ENCODE measurements around the gene BTNL3.
"Not testable (repeated sequence)": the region's sequence is repeated elsewhere in the genome, so short reads cannot be mapped to it uniquely, and the experiment has no call there.

BTNL3 gene, protein sequence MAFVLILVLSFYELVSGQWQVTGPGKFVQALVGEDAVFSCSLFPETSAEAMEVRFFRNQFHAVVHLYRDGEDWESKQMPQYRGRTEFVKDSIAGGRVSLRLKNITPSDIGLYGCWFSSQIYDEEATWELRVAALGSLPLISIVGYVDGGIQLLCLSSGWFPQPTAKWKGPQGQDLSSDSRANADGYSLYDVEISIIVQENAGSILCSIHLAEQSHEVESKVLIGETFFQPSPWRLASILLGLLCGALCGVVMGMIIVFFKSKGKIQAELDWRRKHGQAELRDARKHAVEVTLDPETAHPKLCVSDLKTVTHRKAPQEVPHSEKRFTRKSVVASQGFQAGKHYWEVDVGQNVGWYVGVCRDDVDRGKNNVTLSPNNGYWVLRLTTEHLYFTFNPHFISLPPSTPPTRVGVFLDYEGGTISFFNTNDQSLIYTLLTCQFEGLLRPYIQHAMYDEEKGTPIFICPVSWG

DNA sequence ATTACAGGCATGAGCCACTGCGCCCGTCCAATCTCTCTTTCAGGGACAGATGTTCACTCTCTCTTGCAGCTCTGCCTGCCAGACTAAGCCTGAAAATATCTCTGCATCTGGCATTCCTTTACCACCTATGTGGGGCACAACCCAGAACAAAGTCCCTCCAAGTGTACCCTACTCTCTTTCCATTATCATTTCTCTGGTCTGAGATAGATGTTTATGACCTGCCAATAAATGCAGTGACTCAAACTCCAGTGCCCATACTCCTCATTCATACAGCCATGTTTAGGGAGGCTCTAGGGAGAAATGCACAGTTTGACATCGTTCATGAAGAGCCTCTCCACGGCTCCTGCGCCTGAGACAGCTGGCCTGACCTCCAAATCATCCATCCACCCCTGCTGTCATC lies at the start of gene BTNL3:
Gene BTNL3, plus strand, starts transcription at position 255 of the 400 bp plus-strand sequence. CDS start 183 bp downstream, outside the sequence.
- no peak for DNase-seq

DNA sequence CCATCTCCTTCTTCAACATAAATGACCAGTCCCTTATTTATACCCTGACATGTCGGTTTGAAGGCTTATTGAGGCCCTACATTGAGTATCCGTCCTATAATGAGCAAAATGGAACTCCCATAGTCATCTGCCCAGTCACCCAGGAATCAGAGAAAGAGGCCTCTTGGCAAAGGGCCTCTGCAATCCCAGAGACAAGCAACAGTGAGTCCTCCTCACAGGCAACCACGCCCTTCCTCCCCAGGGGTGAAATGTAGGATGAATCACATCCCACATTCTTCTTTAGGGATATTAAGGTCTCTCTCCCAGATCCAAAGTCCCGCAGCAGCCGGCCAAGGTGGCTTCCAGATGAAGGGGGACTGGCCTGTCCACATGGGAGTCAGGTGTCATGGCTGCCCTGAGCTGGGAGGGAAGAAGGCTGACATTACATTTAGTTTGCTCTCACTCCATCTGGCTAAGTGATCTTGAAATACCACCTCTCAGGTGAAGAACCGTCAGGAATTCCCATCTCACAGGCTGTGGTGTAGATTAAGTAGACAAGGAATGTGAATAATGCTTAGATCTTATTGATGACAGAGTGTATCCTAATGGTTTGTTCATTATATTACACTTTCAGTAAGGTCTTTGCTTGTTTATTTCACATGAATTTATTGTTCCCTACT lies 38.2 kb upstream of the BTNL3 start:
- no peak for DNase-seq

DNA sequence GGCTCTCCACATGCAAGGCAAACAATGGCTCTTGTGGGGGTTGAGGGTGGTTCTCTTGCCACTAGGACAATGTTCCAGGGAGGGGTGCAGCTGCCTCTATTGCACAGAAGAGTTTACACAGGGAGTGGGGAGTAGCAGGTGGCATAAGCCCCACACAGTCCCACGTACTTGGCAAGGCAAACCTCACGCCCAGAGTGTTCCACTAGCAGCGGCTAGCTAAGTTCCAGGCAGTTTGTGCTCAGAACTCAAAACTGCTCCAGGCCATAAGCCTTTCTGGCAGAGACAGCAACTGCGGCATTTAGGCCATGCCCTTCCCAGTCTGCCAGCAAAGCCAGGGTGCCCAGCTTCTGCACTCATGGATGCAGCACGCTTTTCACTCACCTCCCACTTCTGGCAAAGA lies 29.0 kb upstream of the BTNL3 start:
- no peak for DNase-seq

DNA sequence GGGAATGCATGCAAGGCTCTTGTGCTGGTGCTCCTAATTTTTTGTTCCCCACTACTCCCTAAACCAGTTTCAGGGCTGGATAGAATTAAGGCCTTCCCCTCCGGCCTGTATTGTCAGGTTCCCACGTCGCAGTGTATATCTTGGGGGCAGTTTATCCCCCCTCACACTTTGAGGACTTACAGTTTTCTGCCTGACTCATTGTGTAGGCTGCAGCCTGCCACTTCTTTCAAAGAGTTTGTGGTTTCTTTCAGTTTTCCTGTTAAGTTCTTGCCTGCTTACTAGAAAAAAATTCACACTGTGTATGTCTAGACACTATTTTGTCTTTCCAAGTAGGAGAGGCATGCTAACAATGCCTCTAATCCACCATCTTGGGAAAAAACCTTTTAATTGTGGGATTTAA lies 28.4 kb upstream of the BTNL3 start:
- DNase-seq = no peak

DNA sequence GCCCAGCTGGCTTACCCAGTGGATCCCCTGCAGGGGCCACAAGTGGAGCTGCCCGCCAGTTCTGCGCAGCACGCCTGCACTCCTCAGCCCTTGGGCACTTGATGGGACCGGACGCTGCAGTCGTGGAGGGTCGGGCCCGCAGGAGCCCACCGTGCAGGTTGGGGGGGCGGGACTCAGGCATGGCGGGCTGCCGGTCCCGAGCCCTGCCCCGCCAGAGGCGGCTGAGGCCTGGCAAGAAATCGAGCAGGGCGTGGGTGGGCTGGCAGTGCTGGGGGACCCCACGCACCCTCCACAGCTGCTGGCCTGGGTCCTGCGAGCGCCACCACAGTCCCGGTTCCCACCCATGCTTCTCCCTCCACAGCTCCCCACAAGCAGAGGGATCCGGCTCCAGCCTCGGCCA lies 19.2 kb upstream of the BTNL3 start:
- DNase-seq = no peak

DNA sequence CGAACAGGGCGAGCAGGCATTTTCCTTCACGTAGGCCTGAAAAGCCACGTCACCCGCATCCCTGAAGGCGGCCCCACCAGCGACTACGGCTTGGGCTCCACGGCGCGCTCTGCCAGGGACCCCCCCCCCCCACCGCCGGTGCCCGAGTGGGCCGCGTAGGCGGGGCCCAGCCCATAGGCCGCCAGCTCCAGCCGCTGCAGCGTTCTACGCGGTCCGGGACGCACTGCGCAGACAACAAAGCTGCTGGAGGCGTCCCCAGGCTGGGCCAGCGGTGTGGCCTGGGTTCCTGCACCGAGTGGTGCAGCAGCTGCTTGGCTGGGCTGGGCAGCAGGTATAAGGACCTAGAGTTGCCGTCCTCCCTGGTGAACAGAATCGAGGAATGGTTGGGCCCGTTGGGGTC lies 18.3 kb upstream of the BTNL3 start:
- no peak for DNase-seq

DNA sequence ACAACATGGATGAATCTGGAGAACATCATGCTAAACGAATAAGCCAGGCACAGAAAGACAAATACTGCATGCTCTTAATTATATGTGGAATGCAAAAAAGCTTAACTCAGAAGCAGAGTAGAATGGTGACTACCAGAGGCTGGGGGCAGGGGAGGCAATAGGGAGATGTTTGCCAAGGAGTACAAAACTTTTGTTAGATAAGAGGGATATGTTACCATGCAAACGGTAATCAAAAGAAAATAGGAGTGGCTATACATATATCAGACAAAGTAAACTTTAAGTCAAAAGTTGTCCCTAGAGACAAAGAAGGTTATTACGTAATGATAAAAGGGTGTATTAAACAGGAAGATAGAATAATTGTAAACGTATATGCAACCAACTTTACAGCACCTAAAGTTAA lies 17.8 kb upstream of the BTNL3 start:
- DNase-seq = no peak

DNA sequence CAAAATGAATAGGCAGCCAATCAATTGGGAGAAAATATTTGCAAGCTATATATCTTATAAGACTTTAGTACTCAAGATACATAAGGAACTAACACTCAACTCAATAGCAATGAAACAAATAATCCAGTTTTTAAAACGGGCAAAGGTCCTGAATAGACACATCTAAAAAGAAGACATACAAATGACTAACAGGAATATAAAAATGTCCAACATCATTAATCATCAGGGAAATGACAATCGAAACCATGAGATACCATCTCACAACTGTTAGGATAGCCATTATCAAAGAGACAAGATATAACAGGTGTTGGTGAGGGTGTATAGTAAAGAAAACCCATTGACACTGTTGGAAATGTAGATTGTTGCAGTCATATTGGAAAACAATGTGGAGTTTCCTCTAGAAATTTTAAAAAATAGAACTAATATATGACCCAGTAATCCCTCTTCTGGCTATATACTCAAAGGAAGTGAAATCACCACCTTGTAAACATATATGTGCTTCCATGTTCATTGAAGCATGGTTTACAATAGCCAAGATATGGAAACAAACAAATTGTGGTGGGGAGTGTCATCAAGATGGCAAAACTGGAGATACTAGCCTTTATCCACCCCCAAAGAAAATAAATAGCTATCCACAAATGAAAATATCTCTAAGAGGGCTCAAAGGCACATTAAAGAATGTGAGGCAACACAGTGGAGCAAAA lies 13.9 kb upstream of the BTNL3 start:
- no peak for DNase-seq

DNA sequence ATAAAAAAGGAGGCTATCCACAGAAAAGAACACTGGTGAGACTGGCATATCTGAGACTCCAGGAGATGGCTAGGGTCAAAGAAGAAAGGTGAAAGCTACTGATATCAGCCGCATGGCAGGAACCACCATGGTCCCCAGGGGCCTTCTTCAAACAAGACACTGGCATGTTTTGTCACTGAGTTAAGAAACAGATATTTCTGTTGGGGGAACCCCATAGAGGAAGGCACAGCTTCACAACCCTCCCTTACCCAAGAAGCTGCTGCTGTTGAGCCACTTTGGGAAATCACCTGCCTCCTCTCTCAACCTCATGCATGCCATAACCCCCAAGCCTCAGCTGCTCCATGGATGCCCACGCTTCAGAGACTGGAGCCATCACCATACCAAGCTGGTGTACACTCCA lies 13.3 kb upstream of the BTNL3 start:
- no peak for DNase-seq

DNA sequence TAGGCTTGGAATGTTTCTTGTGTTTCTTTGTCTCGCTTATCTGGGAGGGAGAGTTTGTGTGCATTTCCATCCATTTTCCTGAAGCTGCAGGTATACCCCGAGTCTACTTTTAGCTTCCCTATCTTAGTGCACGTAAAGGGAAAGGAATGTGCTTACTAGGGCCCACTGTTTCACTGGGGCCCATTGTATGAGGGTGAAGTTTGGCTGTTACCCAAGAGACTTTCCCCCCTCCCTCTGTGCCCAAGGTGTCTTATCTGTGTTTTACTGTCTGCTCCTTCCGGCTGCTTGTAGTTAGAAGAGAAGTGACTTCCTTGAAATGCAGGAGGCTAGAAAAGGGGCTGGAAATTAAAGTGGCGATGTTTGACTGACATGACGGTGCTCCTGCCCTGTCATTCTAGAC lies 12.1 kb upstream of the BTNL3 start:
- DNase-seq = no peak

DNA sequence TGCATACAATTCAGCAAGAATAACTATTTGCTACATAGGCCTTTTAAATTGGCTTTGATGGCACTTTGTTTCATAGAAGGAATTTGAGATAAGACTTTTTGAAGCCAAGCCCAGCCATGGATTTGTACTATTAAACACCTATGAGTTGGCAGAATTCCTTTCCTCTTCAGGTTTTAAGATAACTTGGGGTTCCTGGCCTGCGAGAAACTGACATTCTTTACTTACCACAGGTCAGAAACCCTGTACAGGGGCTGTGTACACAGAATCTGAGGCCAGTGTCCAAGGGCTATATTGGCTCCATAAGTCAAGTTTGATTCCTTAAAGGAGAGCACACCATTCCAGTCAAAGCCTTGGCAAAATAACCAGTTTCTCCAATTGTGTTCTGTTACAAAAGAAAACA lies 10.8 kb upstream of the BTNL3 start:
- DNase-seq = no peak

DNA sequence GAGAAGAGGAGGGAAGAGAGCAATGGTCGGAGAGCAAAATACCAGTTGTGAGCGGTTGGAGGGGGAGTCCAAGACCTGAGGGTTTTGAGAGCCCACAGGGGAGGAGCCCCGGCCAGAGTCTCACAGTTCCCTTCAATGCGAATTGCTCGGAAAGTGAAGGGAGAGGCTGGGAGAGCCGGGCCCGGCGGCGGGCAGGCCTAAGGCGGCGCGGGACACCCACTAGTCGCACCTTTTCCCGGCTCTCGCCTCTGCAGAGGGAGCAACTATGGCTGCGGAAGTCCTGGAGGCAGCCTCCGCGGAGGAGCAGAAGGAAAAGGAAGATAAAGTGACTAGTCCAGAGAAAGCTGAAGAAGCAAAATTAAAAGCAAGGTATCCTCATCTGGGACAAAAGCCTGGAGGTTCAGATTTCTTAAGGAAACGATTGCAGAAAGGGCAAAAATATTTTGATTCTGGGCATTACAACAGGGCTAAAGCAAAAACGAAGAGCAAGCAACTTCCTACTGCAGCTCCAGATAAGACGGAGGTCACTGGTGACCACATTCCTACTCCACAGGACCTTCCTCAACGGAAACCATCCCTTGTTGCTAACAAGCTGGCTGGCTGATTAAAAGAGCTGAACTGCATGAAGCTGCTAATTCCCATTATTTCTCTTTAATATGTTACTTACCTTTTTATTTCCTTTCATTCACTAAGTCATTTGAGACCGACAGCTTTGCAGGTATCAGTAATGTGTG lies 6.5 kb upstream of the BTNL3 start:
- no peak for DNase-seq

DNA sequence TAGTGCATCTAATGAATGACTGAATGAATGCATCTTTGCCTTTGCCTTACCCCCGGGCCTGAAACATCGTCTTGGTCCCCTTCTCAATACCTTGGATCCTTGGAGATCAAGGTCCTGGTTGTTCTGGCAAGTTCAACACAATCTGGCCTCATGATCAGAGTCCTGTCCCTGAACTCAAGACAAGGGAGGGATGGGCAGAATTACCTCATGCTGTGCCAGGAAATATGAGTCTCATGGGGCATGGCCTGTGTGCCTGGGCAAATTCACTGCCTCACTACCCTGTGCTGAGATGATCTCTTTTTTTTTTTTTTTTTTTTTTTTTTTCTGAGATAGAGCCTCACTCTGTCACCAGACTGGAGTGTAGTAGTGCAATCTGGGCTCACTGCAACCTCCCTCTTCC lies 630 bp upstream of the BTNL3 start:
- no peak for DNase-seq

DNA sequence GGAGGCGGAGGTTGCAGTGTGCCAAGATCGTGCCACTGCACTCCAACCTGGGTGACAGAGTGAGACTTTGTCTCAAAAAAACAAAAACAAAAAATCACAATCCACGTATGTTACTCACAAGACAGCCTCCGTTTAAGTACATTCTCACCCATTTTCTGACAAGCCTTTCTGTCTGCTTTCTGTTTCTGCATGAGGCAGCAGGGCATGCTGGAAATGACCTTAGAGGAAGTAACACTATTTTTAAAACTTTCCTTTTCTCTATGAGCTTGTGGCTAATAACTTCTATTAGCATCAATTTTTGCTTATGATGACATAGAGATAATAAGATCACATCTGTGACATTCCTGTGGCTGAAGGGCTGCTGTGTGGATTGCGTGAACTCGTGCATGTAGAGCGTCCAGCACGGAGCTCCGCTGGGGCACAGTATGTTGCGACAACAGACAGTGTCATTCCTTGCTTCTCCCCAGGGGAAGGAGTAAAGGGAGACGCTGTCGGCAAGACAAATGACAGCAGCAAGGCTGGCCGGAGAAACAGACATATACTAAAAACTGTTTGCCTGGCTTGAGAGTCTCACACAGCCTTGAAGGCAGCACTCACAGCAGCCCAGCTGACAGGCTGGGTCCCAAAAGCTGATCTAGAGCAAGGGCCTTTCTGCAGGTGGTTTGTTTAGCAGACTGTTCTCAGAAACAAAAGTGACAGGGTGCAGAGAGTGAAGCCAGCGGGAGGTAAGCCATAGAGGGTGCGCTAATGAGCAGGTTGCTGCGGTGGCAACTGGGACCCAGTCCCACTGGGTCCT lies 1.6 kb downstream of the BTNL3 start:
- DNase-seq = no peak

DNA sequence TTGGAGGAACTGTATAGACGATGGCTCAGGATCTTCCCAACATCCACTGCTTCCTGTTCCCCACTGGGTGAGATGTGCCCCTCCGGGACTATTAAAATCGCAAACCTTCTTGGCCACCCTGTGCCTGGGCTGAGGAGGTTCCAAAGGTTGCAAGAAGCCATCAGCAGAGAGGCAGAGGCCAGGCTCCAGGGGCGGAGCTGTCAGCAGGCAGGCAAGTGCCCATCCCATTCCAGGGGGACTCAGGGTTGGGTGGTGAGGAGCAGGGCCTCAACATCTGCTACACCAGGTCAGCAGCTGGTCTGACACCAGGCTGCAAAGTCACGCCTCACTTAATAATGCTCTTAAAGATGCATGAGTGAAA lies 2.2 kb downstream of the BTNL3 start:
- no peak for DNase-seq

DNA sequence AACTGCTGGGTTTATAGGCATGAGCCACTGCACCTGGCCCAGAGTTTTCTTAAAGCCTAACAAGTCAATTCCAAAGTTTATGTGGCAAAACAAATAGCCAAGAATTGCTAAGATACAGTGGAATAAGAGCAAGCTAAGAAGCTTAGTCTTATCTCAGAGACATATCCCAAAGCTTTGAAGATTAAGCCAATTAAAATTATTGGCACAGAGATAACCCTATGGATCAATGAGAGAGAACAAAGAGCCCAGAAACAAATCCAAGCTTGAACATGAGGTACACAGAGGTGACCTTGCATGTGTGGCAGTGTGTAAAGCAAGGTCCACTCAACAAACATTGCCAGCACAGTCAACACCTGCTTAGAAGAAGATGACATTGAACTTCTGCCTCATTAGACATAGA lies 13.3 kb downstream of the BTNL3 start:
- no peak for DNase-seq

DNA sequence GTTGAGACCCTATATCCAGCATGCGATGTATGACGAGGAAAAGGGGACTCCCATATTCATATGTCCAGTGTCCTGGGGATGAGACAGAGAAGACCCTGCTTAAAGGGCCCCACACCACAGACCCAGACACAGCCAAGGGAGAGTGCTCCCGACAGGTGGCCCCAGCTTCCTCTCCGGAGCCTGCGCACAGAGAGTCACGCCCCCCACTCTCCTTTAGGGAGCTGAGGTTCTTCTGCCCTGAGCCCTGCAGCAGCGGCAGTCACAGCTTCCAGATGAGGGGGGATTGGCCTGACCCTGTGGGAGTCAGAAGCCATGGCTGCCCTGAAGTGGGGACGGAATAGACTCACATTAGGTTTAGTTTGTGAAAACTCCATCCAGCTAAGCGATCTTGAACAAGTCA lies 17.1 kb downstream of the BTNL3 start:
- DNase-seq = no peak

DNA sequence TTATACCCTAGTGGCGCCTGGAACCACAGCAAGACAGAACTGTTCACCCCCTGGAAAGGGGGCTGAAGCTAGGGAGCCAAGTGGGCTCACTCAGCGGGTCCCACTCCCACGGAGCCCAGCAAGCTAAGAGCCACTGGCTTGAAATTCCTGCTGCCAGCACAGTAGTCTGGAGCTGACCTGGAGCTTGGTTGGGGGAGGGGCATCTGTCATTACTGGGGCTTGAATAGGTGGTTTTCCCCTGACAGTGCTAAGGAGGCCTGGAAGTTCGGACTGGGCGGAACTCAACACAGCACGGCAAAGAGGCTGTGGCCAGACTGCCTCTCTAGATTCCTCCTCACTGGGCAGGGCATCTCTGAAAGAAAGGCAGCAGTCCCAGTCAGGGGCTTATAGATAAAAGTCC lies 19.5 kb downstream of the BTNL3 start:
- DNase-seq = no peak

DNA sequence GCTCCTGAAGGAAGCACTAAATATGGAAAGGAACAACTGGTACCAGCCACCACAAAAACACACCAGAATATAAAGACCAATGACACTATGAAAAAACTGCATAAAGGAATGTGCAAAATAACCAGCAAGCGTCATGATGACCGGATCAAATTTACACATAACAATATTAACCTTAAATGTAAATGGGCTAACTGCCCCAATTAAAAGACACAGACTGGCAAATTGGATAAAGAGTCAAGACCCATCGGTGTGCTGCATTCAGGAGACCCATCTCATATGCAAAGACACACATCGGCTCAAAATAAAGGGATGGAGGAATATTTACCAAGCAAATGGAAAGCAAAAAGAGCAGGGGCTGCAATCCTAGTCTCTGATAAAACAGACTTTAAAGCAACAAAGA lies 21.4 kb downstream of the BTNL3 start:
- not testable (repeated sequence) for DNase-seq

DNA sequence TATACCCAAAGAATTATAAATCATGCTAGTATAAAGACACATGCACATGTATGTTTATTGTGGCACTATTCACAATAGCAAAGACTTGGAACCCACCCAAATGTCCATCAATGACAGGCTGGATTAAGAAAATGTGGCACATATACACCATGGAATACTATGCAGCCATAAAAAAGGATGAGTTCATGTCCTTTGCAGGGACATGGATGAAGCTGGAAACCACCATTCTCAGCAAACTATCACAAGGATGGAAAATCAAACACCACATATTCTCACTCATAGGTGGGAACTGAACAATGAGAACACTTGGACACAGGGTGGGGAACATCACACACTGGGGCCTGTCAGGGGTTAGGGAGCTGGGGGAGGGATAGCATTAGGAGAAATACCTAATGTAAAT lies 26.0 kb downstream of the BTNL3 start:
- not testable (repeated sequence) for DNase-seq

DNA sequence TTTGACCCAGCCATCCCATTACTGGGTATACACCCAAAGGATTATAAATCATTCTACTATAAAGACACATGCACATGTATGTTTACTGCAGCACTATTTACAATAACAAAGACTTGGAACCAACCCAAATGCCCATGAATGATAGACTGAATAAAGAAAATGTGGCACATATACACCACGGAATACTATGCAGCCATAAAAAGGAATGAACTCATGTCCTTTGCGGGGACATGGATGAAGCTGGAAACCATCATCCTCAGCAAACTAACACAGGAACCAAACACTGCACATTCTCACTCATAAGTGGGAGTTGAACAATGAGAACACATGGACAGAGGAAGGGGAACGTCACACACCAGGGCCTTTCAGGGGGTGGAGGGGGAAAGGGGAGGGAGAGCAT lies 28.8 kb downstream of the BTNL3 start:
- DNase-seq = not testable (repeated sequence)

DNA sequence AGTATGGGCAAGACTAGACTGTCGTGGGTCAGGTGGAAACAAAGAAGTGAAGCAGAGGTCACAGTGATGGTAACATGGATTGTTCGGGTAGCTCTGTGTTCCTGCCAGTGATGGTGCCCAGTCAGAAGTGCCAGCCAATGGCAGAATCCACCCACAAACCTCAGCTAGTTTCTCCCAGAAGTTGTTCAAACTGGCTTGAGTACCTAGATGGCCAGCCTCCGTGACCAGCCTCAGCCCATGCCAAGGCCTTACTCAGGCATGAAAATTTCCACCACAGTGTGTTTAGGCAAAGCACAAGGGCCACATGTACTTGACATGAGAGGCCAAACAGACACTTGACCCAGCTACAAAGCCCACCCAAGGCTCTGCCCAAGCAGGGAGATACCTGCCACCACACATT lies 32.0 kb downstream of the BTNL3 start:
- DNase-seq = no peak

All from kidney glomerular epithelial cell (primary cell).